CD4-positive, alpha-beta T cell (primary cell): ENCODE data around the gene ECHDC1. TPM values are rescaled to one million over a fixed set of nuclear protein-coding genes. Genes with fewer than 3 reads are reported as not detected.

Experiments used
- ATAC-seq: fragments of 200-7000 bp; cut with Tn5 transposase; one replicate; pipeline ENCODE4 v1.10.0; 2022; ENCODE audit warnings: mild to moderate bottlenecking; ENCODE audit not compliant: poor library complexity
- CTCF ChIA-PET: fragments of 350-600 bp; sonication (Branson Sonifier 250); formaldehyde crosslinking; loops from one replicate; lab custom pipeline; 2021; ENCODE audit warnings: antibody characterized with exemption, inconsistent platforms; lab: Charles Lee
- POLR2A ChIA-PET: fragments of 350-600 bp; sonication (Branson Sonifier 250); formaldehyde crosslinking; loops from one replicate; lab custom pipeline; 2021; ENCODE audit warnings: antibody characterized with exemption, inconsistent platforms; lab: Charles Lee
- DNase-seq, 14 experiments: peaks; one replicate each; pipeline ENCODE4 v3.0.0-alpha.2; 2013 to 2020; ENCODE audit warnings: mixed read lengths in 2 of 14
- H3K27ac ChIP-seq, 2 donors: one replicate each; pipeline versions ENCODE4 v1.5.1 to v1.7.0; 2013; ENCODE audit warnings: low read length in 2 of 2, low read depth in 1 of 2, mild to moderate bottlenecking in 1 of 2
- H3K27me3 ChIP-seq, 2 experiments: 1 replicate in 1 of 2; 2 replicates in 1 of 2; pipeline versions ENCODE4 v1.6.1 to v1.7.0; 2013; ENCODE audit warnings: low read length in 2 of 2, control low read depth in 1 of 2, mild to moderate bottlenecking in 1 of 2, moderate library complexity in 1 of 2; ENCODE audit not compliant: insufficient read depth in 2 of 2, control insufficient read depth in 1 of 2
- H3K36me3 ChIP-seq: one replicate; pipeline ENCODE4 v1.6.1; 2013; ENCODE audit warnings: low read length, control low read depth; ENCODE audit not compliant: insufficient read depth
- H3K4me1 ChIP-seq: one replicate; pipeline ENCODE4 v1.6.1; 2013; ENCODE audit warnings: low read length, control low read depth; ENCODE audit not compliant: insufficient read depth
- H3K4me3 ChIP-seq: one replicate; pipeline ENCODE4 v1.5.1; 2013; ENCODE audit warnings: mild to moderate bottlenecking, low read length, moderate library complexity
- H3K9me3 ChIP-seq, 2 experiments: 1 replicate in 1 of 2; 2 replicates in 1 of 2; pipeline versions ENCODE4 v1.6.1 to v1.7.0; 2013; ENCODE audit warnings: low read length in 2 of 2, mild to moderate bottlenecking in 2 of 2, control low read depth in 1 of 2, moderate library complexity in 1 of 2; ENCODE audit not compliant: control insufficient read depth in 1 of 2, insufficient read depth in 1 of 2
- H3K27ac Mint-ChIP-seq: one replicate; pipeline ENCODE4 v1.8.0; 2020; ENCODE audit warnings: mixed read lengths
- H3K27me3 Mint-ChIP-seq: one replicate; pipeline ENCODE4 v1.8.0; 2021; ENCODE audit warnings: mixed read lengths
- H3K36me3 Mint-ChIP-seq: one replicate; pipeline ENCODE4 v1.8.0; 2021; ENCODE audit warnings: low read depth, mixed read lengths
- H3K4me1 Mint-ChIP-seq: one replicate; pipeline ENCODE4 v1.8.0; 2021; ENCODE audit warnings: low read depth, mixed read lengths
- H3K4me3 Mint-ChIP-seq: one replicate; pipeline ENCODE4 v1.8.0; 2020; ENCODE audit warnings: mild to moderate bottlenecking, mixed read lengths
- H3K9me3 Mint-ChIP-seq: one replicate; pipeline ENCODE4 v1.8.0; 2020; ENCODE audit warnings: mixed read lengths
- CTCF ChIP-seq: fragments of 200-600 bp; IDR thresholded peaks from one replicate; pipeline ENCODE4 v1.8.0; 2022; ENCODE audit warnings: antibody characterized with exemption, mild to moderate bottlenecking
- intact Hi-C, 2 experiments: fragments of 100-400 bp; cut with DNase I in 1 of 2; cut with micrococcal nuclease in 1 of 2; formaldehyde crosslinking; loops; one replicate each; pipeline versions ENCODE4 v1.15.1 to v1.9.0; 2023 to 2025; cut with DNase I, micrococcal nuclease
- total RNA-seq, 174 experiments: library from RNA in 2 of 174; stranded (reverse) in 2 of 174; gene quantifications; one replicate each; pipeline ENCODE4 v1.2.3 and lab custom pipeline; 2021 to 2026

Gene ECHDC1
- total RNA-seq, 2 experiments from 2014 or later: 6.5 to 7.4 TPM

- H3K27ac ChIP-seq: peak within 1 kb of the TSS; percentile 87 to 89
- H3K4me1 ChIP-seq: no peaks in the 10 kb centered on the region
- TF ChIP-seq CTCF: peak; percentile 71
- DNase-seq: peak; percentile 35 to 87 (median 66)
- intact Hi-C loops: loop anchor here (5.0 to 10.0 kb wide), 5 partner anchors 76 to 1482 kb away; partner anchors contain the start of genes ECHDC1 (in 1 of the 2), PTPRK (in 1 of the 2) and TRMT11 (in 1 of the 2)
- POLR2A ChIA-PET: interaction anchor here (0.5 to 2.2 kb wide), 19 partner anchors 10 to 1486 kb away, joined by 3 to 16 read pairs (median 4); partner anchors contain the start of genes ECHDC1, NCOA7, PTPRK and TRMT11
- peaks cover 50% of the 10 kb centered on the region for H3K4me1 Mint-ChIP-seq
- peak within 1 kb of the TSS; percentile 96 for H3K27ac Mint-ChIP-seq
- no peaks in the 10 kb centered on the region for H3K9me3 ChIP-seq
- CTCF ChIA-PET: interaction anchor here (0.6 to 2.0 kb wide), 19 partner anchors 9 to 1521 kb away, joined by 3 to 15 read pairs (median 5); partner anchors contain the start of gene ECHDC1
- peak within 1 kb of the TSS; percentile 100 for H3K4me3 Mint-ChIP-seq
- peaks cover 11% of the 10 kb centered on the region for H3K36me3 Mint-ChIP-seq
- no peaks in the 10 kb centered on the region for H3K36me3 ChIP-seq
- H3K4me3 ChIP-seq: peak within 1 kb of the TSS; percentile 79
- H3K27me3 ChIP-seq: no peaks in the 10 kb centered on the region
- no peaks in the 10 kb centered on the region for H3K27me3 Mint-ChIP-seq
- no peaks in the 10 kb centered on the region for H3K9me3 Mint-ChIP-seq
- ATAC-seq: peak; percentile 74
These were observed 77.1 kb downstream of the ECHDC1 start, which contains the start of gene RNF146 for GRCh38 chr6:127266178-127266891. TSS of gene RNF146 (plus strand) at chr6:127266864. CDS start at chr6:127280339, 13,475 bp downstream.

GRCh38 chr6:127263481-127263880 lies 79.9 kb downstream of the ECHDC1 start:
- no peaks in the 10 kb centered on the region for H3K4me1 ChIP-seq
- TF ChIP-seq CTCF: no peak
- Mint-ChIP-seq H3K27me3 (peaks cover 14% of the 10 kb centered on the region), H3K9me3 (no peaks in the 10 kb centered on the region), H3K4me1 (peaks cover 26% of the 10 kb centered on the region), H3K27ac (no peak overlapping the region), H3K4me3 (no peak overlapping the region), H3K36me3 (peaks cover 11% of the 10 kb centered on the region)
- H3K36me3 ChIP-seq: no peaks in the 10 kb centered on the region
- ChIA-PET POLR2A (no interaction called here), CTCF (no interaction called here)
- H3K27me3 ChIP-seq: no peaks in the 10 kb centered on the region
- H3K9me3 ChIP-seq: no peaks in the 10 kb centered on the region
- H3K4me3 ChIP-seq: no peak overlapping the region
- ATAC-seq: no peak
- intact Hi-C loops: loop anchor here in 1 of 2 experiments (10.0 kb wide), 3 partner anchors 1261 to 1479 kb away; partner anchors contain the start of genes PTPRK and TRMT11
- no peak for DNase-seq
- H3K27ac ChIP-seq: no peak overlapping the region

GRCh38 chr6:127262896-127263295 lies 80.5 kb downstream of the ECHDC1 start:
- no peak for DNase-seq
- ChIA-PET CTCF (interaction anchor here (0.8 kb wide), 1 partner anchor 245 kb away, joined by 3 read pairs; no protein-coding TSS in a partner anchor), POLR2A (interaction anchor here (0.6 kb wide), 1 partner anchor 24 kb away, joined by 5 read pairs; no protein-coding TSS in a partner anchor)
- peaks cover 14% of the 10 kb centered on the region for H3K27me3 Mint-ChIP-seq
- peaks cover 11% of the 10 kb centered on the region for H3K36me3 Mint-ChIP-seq
- no peak for ATAC-seq
- Histone ChIP-seq H3K9me3 (no peaks in the 10 kb centered on the region), H3K4me1 (no peaks in the 10 kb centered on the region), H3K27me3 (no peaks in the 10 kb centered on the region), H3K36me3 (no peaks in the 10 kb centered on the region), H3K27ac (no peak overlapping the region), H3K4me3 (no peak overlapping the region)
- no peak overlapping the region for H3K4me3 Mint-ChIP-seq
- no peaks in the 10 kb centered on the region for H3K9me3 Mint-ChIP-seq
- H3K27ac Mint-ChIP-seq: no peak overlapping the region
- TF ChIP-seq CTCF: no peak
- intact Hi-C loops: loop anchor here in 1 of 2 experiments (10.0 kb wide), 3 partner anchors 1262 to 1478 kb away; partner anchors contain the start of genes PTPRK and TRMT11
- H3K4me1 Mint-ChIP-seq: peaks cover 20% of the 10 kb centered on the region
